ENCODE measurements around the gene TFEB.
"Not testable (repeated sequence)": the region's sequence is repeated elsewhere in the genome, so short reads cannot be mapped to it uniquely, and the experiment has no call there.

Gene TFEB

DNA sequence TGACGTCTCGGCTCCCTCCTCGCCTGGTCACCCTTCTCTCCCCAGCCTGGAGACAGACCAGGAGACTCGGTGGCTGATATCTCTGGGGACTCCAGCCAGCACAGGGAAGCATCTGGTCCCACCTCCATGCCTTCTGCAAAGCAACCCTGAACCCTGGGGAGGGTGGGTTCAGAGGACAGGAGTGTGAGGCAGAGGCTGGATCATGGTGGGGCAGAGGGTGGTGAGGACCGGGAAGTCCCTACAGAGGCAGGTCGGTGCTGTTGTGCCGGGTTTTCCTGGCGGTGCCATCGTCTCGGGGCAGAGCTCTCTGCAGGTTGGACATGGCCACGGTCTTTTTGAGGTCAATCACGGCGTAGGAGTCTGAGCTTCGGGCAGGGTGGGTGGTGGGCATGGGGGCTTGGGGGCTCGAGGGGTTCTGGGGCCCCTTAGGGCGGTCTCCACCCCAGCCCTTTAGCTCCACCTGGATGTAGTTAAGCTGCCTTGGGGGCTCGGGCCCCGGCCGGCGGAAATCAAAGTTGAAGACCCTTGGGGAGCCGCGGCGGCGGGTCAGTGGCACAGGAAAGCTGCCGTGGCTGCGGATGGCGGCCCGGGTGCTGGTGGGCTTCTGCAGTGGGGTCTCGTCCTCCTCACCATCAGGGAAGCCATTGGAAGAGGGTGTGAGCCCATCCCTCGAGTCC is 35.1 kb upstream of the TFEB start:
- Mint-ChIP-seq H3K4me3 (no peak overlapping the region), H3K4me1 (peaks cover 2% of the 10 kb centered on the region), H3K9me3 (no peaks in the 10 kb centered on the region), H3K27ac (no peak overlapping the region), H3K27me3 (no peaks in the 10 kb centered on the region), H3K36me3 (ENCODE audit: low read depth) (peaks cover 2% of the 10 kb centered on the region)
- ATAC-seq: no peak
- no peak for DNase-seq

DNA sequence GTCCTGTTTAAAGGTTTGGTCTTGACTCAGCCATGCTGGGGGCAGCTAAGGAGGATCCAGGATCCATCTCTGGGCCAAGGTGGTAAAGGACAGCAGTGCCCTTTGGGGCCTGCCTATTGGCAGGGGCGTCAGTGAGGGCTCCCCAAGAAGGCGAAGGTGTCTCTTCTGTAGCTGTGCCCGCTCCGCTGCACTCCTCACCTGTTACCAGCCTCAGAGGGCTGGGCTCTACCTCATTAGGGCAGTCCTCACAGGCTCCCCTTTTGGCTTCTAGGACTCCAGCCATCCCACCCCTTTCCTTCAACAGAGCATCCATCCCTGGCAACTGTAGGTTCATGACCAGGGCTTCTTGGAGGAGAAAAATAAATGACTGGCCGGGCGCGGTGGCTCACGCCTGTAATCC is 34.0 kb upstream of the TFEB start:
- no peak overlapping the region for H3K4me3 Mint-ChIP-seq
- H3K36me3 Mint-ChIP-seq (ENCODE audit: low read depth): peaks cover 2% of the 10 kb centered on the region
- DNase-seq: no peak
- no peak overlapping the region for H3K27ac Mint-ChIP-seq
- peaks cover 2% of the 10 kb centered on the region for H3K4me1 Mint-ChIP-seq
- no peaks in the 10 kb centered on the region for H3K9me3 Mint-ChIP-seq
- no peaks in the 10 kb centered on the region for H3K27me3 Mint-ChIP-seq
- ATAC-seq: no peak

DNA sequence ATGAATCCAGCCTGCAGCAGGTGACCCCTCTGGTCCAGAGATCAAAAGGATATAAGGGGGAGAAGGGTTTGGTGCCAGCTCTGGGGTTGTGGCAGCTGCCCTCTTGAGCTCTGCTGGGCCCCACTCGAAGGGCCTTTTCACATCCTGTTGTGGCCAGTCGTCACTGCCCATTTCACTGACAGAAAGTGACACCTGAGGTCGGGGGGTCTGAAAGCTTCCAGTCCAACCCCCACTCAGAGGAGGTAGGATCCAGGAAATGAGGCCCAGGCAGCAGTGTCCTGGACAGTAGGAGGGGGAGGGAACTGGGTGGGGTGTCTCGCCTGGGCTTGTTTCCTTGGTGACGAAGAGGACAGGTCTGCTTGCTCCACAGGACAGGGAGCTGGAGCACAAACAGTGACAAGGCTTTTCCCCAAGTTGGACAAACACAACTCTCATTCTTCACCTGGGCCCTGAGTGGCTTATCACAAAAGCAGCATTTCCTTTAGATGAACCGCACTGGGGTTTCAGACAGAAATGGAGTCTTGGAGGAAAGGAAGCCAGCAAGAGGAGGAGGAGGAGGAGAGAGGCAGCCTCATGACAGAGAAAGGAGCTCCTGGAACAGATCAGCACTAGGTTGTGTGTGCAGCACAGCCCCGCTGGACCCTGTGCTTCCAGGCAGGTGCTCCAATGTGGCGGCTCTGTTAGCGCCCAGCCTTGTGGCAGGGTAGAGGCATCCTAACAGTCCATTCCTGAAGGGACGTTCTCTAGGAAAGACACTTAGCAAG is 33.3 kb upstream of the TFEB start:
- Mint-ChIP-seq H3K36me3 (ENCODE audit: low read depth) (peaks cover 2% of the 10 kb centered on the region), H3K27ac (no peak overlapping the region), H3K9me3 (no peaks in the 10 kb centered on the region), H3K4me1 (peaks cover 2% of the 10 kb centered on the region), H3K27me3 (no peaks in the 10 kb centered on the region), H3K4me3 (no peak overlapping the region)
- ATAC-seq (no peak), DNase-seq (no peak)

DNA sequence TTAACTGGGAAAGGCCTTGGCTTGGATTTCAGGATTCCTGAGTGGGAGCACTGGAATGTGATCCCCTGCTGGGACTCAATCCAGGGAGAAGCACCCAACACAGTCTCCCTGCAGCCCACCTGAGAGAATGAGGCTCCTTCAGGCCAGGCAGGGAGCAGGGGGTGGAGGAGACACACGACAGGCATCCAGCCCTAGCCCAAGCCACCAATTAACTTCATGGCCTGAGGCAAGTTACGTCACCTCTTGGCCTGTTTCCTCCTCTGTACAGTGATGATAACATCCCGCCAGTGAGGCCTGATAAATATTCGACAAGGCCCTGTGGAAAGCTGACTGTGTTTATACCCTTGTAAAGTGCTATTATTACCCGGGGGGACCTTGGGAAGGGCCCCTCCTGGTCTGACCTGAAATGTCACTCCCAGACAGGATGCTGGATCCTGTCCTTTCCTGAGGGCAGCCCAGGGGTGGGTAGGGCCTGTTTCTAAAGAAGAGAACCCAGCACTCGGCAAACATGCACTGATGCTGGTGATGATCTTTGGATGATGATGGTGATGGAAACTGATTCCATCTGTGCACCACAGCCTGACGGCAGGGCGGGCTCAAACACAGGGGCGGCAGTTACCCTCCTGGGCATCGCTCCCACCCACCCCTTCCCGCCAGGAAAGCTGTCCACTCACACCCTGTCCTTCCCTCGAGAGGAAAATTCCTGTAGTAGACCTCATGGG is 31.9 kb upstream of the TFEB start:
- Mint-ChIP-seq H3K27ac (no peak overlapping the region), H3K4me1 (peaks cover 2% of the 10 kb centered on the region), H3K4me3 (no peak overlapping the region), H3K27me3 (no peaks in the 10 kb centered on the region), H3K36me3 (ENCODE audit: low read depth) (no peaks in the 10 kb centered on the region), H3K9me3 (no peaks in the 10 kb centered on the region)
- DNase-seq: no peak
- no peak for ATAC-seq

DNA sequence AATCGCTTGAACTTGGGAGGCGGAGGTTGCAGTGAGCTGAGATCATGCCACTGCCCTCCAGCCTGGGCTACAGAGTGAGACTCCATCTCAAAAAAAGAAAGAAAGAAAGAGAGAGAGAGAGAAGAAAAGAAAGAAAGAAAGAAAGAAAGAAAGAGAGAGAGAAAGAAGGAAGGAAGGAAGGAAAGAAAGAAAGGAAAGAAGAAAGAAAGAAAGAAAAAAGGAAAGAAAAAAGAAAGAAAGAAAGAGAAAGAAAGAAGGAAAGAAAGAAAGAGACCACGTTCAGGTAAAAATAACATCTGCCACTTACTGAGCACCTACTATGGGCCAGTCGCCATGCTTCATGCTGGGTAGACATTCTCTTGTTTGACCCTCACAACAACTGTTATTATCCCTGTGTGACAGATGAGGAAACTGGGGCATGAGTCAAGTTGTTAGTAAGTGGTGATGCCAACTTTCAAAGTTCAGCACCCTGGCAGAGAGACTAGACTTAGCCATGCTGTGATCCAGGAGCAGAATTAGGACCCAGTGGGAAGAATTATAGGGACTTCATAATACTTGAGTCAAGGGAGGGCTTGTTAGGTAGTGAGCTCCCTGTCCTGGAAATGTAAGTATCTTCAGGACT is 30.7 kb upstream of the TFEB start:
- not testable (repeated sequence) for ATAC-seq; H3K27ac Mint-ChIP-seq; H3K4me3 Mint-ChIP-seq; H3K4me1 Mint-ChIP-seq; H3K9me3 Mint-ChIP-seq; H3K27me3 Mint-ChIP-seq; H3K36me3 Mint-ChIP-seq (ENCODE audit: low read depth); DNase-seq

DNA sequence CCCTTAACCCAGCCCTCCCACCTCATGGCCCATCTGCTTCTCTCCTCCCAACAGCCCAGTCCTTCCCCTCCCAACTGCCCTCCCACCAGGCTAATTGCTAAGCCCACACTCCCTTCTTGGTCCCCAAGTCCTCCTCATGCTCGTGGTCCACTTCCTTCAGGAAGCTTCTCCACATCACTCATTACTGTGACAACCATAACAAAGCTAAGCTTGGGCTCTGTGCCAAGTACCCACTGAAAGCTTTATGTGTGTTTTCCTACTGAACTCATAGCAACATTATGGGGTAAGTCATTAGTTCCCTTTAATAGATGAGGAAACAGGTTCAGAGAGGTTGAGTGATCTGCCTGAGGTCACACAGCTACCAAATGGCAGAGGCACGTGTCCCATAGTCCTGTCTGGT is 28.1 kb upstream of the TFEB start:
- no peak for ATAC-seq
- no peak overlapping the region for H3K27ac Mint-ChIP-seq
- peaks cover 5% of the 10 kb centered on the region for H3K27me3 Mint-ChIP-seq
- H3K4me1 Mint-ChIP-seq: no peaks in the 10 kb centered on the region
- no peaks in the 10 kb centered on the region for H3K36me3 Mint-ChIP-seq (ENCODE audit: low read depth)
- H3K4me3 Mint-ChIP-seq: no peak overlapping the region
- no peak for DNase-seq
- no peaks in the 10 kb centered on the region for H3K9me3 Mint-ChIP-seq

DNA sequence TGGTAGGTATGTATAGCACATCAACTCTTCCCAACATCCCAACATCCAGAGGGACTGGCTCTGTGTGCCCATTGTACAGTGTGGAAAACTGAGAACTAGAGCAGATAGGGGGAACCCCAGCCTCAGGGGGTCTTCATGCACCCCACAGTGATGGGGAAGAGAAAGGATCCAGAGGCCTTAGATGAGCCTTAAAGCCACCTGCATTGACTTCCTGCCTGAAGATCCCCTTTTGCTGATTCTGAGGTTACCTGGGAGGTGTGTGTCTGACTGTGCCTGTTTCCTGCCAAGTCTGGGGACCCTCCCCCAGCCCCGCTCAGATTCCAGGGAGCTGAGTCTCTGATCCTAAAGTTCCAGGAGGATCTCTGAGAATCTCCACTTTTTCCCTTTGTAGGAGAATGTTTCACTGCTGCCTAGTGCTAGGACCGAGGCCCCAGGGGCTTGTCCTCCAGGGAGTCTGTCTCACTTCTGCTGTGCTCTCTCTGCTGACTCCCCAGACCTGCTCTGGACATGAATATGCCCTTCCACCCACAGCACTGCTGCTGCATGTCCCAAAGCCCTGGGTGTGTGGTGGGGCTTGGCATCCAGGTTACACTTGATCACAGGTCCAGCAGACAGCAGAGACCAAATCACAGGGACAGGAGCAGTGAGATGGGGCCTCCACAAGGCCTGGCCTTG is 24.6 kb upstream of the TFEB start:
- DNase-seq: no peak
- H3K36me3 Mint-ChIP-seq (ENCODE audit: low read depth): no peaks in the 10 kb centered on the region
- ATAC-seq: no peak
- no peak overlapping the region for H3K27ac Mint-ChIP-seq
- H3K27me3 Mint-ChIP-seq: peaks cover 5% of the 10 kb centered on the region
- peaks cover 1% of the 10 kb centered on the region for H3K4me1 Mint-ChIP-seq
- no peak overlapping the region for H3K4me3 Mint-ChIP-seq
- H3K9me3 Mint-ChIP-seq: no peaks in the 10 kb centered on the region

DNA sequence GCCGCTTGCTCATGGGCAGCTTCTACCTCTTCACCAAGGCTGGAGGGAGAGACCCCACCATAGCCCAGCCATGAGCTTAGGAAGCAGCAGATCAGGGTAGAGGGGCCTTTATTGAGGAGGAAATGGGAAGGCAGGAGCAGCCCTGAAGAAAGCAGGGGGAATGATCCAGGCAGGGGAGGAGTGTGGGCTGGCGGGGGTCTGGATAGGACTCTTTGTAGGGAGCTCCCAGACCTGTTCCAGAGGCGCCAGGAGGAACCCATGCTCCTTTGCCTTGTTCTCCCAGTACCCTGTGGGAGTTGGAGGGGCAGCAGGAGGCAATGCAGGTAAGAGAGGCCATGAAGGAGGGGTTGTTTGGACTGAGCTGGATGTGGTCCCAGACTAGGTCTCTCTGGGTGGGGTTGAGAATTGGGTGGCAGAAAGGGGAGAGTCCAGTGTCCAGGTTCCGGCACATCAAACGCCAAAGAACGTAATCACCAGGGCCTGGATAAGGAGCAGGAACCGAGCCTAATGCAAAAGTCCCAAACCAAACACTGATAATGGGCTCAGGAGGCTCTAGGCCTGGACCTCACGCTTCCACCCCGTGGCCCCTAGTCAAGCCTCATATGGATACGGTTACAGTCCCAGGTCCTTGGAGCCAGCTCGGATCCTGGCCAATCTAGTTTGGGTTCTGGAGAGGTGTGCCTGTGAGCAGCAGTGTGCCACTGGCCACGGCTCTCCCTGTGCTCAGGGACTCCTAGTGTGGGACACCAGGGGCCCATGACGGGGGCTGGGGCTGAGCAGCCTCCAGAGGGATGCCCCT is 23.9 kb upstream of the TFEB start:
- no peak for ATAC-seq
- peaks cover 1% of the 10 kb centered on the region for H3K4me1 Mint-ChIP-seq
- peaks cover 5% of the 10 kb centered on the region for H3K27me3 Mint-ChIP-seq
- no peak for DNase-seq
- no peak overlapping the region for H3K4me3 Mint-ChIP-seq
- H3K9me3 Mint-ChIP-seq: no peaks in the 10 kb centered on the region
- H3K27ac Mint-ChIP-seq: no peak overlapping the region
- H3K36me3 Mint-ChIP-seq (ENCODE audit: low read depth): no peaks in the 10 kb centered on the region

DNA sequence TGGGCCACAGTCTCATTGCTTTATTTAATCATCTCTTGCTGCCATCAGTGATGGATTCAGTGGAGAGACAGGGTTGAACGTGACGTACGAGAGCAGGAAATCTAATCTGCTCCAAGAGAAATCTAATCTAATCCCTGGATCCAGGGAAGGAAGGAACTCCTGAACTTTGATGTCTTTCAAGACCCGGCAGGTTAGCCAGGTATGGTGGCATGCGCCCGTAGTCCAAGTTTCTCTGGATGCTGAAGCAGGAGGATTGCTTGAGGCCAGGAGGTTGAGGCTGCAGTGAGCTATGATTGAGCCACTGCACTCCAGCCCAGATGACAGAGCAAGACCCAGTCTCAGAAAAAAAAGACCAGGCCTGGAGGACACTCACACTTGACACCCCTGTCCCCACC is 23.2 kb upstream of the TFEB start:
- peaks cover 1% of the 10 kb centered on the region for H3K4me1 Mint-ChIP-seq
- DNase-seq (no peak), ATAC-seq (no peak)
- H3K9me3 Mint-ChIP-seq: no peaks in the 10 kb centered on the region
- H3K4me3 Mint-ChIP-seq: no peak overlapping the region
- no peaks in the 10 kb centered on the region for H3K36me3 Mint-ChIP-seq (ENCODE audit: low read depth)
- H3K27ac Mint-ChIP-seq: no peak overlapping the region
- H3K27me3 Mint-ChIP-seq: peaks cover 5% of the 10 kb centered on the region

DNA sequence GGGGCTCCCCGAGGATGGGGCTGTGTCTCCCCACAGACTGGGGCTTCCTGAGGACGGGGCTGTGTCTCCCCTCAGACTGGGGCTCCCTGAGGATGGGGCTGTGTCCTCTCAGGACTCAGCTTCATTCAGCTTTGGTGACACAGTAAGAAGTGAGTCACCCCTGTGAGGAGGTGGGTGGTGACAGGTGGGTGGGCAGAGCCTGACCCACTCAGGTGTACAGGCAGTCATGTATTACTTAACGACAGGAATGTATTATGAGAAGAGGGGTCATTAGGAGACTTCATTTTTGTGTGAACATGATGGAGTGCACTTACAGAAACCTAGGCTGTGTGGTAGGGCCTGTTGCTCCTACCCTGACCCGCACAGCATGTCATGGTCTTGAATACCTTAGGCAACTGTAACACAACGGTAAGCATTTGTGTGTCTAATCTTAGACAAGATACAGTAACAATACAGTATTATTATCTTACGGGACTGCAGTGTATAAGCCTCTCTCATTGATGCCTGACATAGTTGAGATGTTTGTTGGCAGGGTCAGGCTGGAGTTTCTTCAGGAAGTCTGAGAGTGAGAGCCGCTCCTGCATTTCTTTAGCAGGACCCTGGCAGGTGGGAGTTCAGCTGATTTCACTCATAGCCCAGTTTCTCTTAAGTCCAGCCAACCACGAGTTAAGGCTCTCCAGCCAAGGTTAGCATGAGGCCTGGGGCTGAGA is 22.7 kb upstream of the TFEB start:
- no peak for DNase-seq
- H3K27ac Mint-ChIP-seq: no peak overlapping the region
- no peak overlapping the region for H3K4me3 Mint-ChIP-seq
- no peaks in the 10 kb centered on the region for H3K36me3 Mint-ChIP-seq (ENCODE audit: low read depth)
- H3K27me3 Mint-ChIP-seq: peaks cover 5% of the 10 kb centered on the region
- no peak for ATAC-seq
- H3K4me1 Mint-ChIP-seq: peaks cover 1% of the 10 kb centered on the region
- H3K9me3 Mint-ChIP-seq: no peaks in the 10 kb centered on the region

DNA sequence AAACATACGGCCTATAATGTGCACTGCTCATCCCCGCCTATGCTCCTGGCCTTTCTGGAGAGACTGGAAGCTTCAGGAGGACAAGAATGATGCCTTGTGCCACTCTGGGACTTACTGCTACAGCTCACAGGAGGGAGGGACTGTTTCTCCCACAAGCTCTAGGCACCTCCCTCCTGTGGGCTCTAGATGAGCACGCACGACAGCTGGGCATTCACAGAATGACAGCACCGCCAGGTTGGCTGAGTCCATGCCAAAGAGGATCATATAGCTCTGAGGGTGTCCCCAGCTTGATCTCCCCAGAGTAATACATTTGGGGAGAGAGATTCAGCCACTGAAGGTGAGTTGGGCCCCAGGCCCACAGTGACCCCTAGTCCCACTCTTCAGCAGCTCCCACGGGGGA is 21.9 kb upstream of the TFEB start:
- H3K27me3 Mint-ChIP-seq: peaks cover 5% of the 10 kb centered on the region
- peaks cover 1% of the 10 kb centered on the region for H3K4me1 Mint-ChIP-seq
- H3K27ac Mint-ChIP-seq: no peak overlapping the region
- no peak for ATAC-seq
- no peak overlapping the region for H3K4me3 Mint-ChIP-seq
- no peak for DNase-seq
- no peaks in the 10 kb centered on the region for H3K36me3 Mint-ChIP-seq (ENCODE audit: low read depth)
- no peaks in the 10 kb centered on the region for H3K9me3 Mint-ChIP-seq

DNA sequence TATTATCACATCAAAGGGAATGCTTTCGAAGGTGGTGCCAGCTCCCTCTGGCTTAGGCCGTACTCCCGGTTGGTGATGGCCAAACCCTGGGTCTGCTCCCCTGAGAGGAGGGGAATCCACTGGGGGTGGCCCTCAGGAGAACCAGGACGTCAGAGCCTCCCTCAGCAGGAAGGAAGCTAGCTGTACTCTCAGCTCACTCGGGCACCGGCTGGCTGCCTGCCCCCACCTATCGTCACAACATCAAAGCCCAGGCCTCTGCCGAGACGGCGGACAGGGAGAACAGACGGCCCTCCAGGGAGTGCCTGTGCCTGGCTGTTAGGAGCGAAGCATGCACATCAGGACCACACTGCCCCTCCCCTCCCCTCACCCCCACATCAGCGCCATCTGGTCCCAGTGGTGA is 20.9 kb upstream of the TFEB start:
- Mint-ChIP-seq H3K27me3 (peaks cover 2% of the 10 kb centered on the region), H3K4me3 (no peak overlapping the region)
- ATAC-seq: no peak

DNA sequence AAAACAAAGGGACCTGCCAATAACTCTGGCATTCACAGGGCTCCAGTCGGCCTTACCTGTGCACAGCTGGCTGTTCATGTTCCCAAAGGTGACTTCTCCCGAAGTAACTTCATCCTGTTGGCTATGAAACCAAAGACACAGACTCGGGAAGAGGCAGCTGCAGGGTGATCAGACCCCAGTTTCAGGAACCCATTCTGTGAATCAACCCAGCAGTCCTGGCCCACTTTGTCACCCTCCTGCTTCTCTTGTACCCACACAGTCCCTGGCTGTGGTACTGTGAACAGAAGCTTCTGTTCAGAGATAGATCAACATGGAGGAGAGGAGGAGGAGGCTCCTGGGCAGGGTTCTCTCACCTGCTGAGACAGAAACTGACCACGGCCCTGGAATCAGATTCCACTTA is 20.5 kb upstream of the TFEB start:
- no peak for DNase-seq
- H3K27ac Mint-ChIP-seq: no peak overlapping the region
- H3K4me3 Mint-ChIP-seq: no peak overlapping the region

More for the DNA sequence above, 20.9 kb upstream of the TFEB start:
- no peak for DNase-seq
- H3K36me3 Mint-ChIP-seq (ENCODE audit: low read depth): no peaks in the 10 kb centered on the region
- H3K4me1 Mint-ChIP-seq: peaks cover 1% of the 10 kb centered on the region
- H3K9me3 Mint-ChIP-seq: no peaks in the 10 kb centered on the region
- H3K27ac Mint-ChIP-seq: no peak overlapping the region

More for the DNA sequence above, 20.5 kb upstream of the TFEB start:
- peaks cover 1% of the 10 kb centered on the region for H3K4me1 Mint-ChIP-seq
- no peak for ATAC-seq
- no peaks in the 10 kb centered on the region for H3K27me3 Mint-ChIP-seq
- H3K36me3 Mint-ChIP-seq (ENCODE audit: low read depth): no peaks in the 10 kb centered on the region
- no peaks in the 10 kb centered on the region for H3K9me3 Mint-ChIP-seq
